ENCODE measurements around the gene B3GALNT2.

Gene B3GALNT2

GRCh38 chr1:235408503-235408960 is 95.7 kb downstream of the B3GALNT2 start:
- no peak for DNase-seq

GRCh38 chr1:235407419-235407818 is 96.8 kb downstream of the B3GALNT2 start:
- DNase-seq: no peak

- no peak for DNase-seq
These were observed 100.1 kb downstream of the B3GALNT2 start for GRCh38 chr1:235404190-235404589.

GRCh38 chr1:235403593-235403992 is 100.7 kb downstream of the B3GALNT2 start:
- no peak for DNase-seq

GRCh38 chr1:235402457-235403200 is 101.6 kb downstream of the B3GALNT2 start:
- no peak for DNase-seq

GRCh38 chr1:235401251-235401650 is 103.0 kb downstream of the B3GALNT2 start:
- no peak for DNase-seq
